Stimulated activated CD4-positive, alpha-beta T cell treated with anti-CD3 and anti-CD28 coated beads, Interleukin-1b, Interleukin-23, amount 100 ng/mL, for 1 hour (primary cell): ENCODE data around the gene GSK3A.

ENCODE experiments used
- DNase-seq, 2 donors: peaks; one replicate each; pipeline ENCODE4 v3.0.0-alpha.2; 2020; ENCODE audit warnings: low read depth in 2 of 2

GSK3A gene

GRCh38 chr19:42249149-42249750 is 6.8 kb upstream of the GSK3A start:
- no peak for DNase-seq

- no peak for DNase-seq
Observed at GRCh38 chr19:42248270-42249148, 6.1 kb upstream of the GSK3A start.

GRCh38 chr19:42247640-42248199 is 5.3 kb upstream of the GSK3A start:
- no peak for DNase-seq

GRCh38 chr19:42246922-42247639 is 4.7 kb upstream of the GSK3A start:
- DNase-seq, result no peak

- no peak for DNase-seq
Observed at GRCh38 chr19:42246143-42246921, 3.9 kb upstream of the GSK3A start.

- DNase-seq, result no peak
Observed at GRCh38 chr19:42245231-42245630, 2.8 kb upstream of the GSK3A start.

- peak; percentile 69 to 77 for DNase-seq
Observed at GRCh38 chr19:42244347-42245220, 2.2 kb upstream of the GSK3A start.

- no peak for DNase-seq
Observed at GRCh38 chr19:42242069-42242511, 312 bp downstream of the GSK3A start.

- DNase-seq, result no peak
Observed at GRCh38 chr19:42241279-42241678, 1.1 kb downstream of the GSK3A start.

GRCh38 chr19:42239544-42240220 is 2.7 kb downstream of the GSK3A start:
- no peak for DNase-seq

- no peak for DNase-seq
Observed at GRCh38 chr19:42235181-42235580, 7.2 kb downstream of the GSK3A start.

- DNase-seq, result no peak
Observed at GRCh38 chr19:42234364-42234763, 8.0 kb downstream of the GSK3A start.

- no peak for DNase-seq
Observed at GRCh38 chr19:42233678-42234292, 8.6 kb downstream of the GSK3A start.

GRCh38 chr19:42233106-42233505 is 9.3 kb downstream of the GSK3A start:
- no peak for DNase-seq

- no peak for DNase-seq
Observed at GRCh38 chr19:42232435-42232834, 10.0 kb downstream of the GSK3A start.

- DNase-seq, result no peak
Observed at GRCh38 chr19:42230571-42230970, 11.8 kb downstream of the GSK3A start.

- DNase-seq, result no peak
Observed at GRCh38 chr19:42229855-42230351, 12.5 kb downstream of the GSK3A start.

GRCh38 chr19:42229301-42229854 is 13.0 kb downstream of the GSK3A start:
- no peak for DNase-seq

GRCh38 chr19:42228641-42229040 is 13.8 kb downstream of the GSK3A start:
- DNase-seq, result no peak
